Endothelial cell of umbilical vein (primary cell): Measurements from ENCODE around the gene VSX1. TPM values are rescaled to one million over a fixed set of nuclear protein-coding genes. Genes with fewer than 3 reads are reported as not detected.

Source experiments
- BruUV-seq: library from RNA; stranded (reverse); fragments of 400-500 nt; replicated peaks from 2 replicates; lab custom pipeline; 2021; lab: Mats Ljungman, UMichigan
- CTCF ChIA-PET: fragments of 300-600, 350-600 bp; sonication (Branson Sonifier 250); formaldehyde crosslinking; loops from one replicate; lab custom pipeline; 2021; ENCODE audit warnings: antibody characterized with exemption, inconsistent platforms; lab: Charles Lee
- POLR2A ChIA-PET: fragments of 300-600, 350-600 bp; sonication (Branson Sonifier 250); formaldehyde crosslinking; loops from one replicate; lab custom pipeline; 2021; ENCODE audit warnings: antibody characterized with exemption, inconsistent platforms; lab: Charles Lee
- DNase-seq: peaks from one replicate; pipeline ENCODE4 v3.0.0-alpha.2; 2011; ENCODE audit warnings: low read depth, low spot score
- FAIRE-seq: peaks from 2 replicates; lab custom pipeline; 2011; peaks lifted over from hg19 to GRCh38; lab: Jason Lieb, UNC
- H2AFZ ChIP-seq: 2 replicates; pipeline ENCODE4 v1.6.0; 2012; ENCODE audit warnings: low read depth, low read length, control low read depth, inconsistent platforms
- H3K27ac ChIP-seq: 2 replicates; pipeline ENCODE4 v1.5.1; 2011; ENCODE audit warnings: low read depth, mild to moderate bottlenecking, control low read depth, low read length, moderate library complexity; ENCODE audit not compliant: insufficient read depth
- H3K27me3 ChIP-seq, 2 experiments: 2 replicates each; pipeline versions ENCODE4 v1.6.0 to v1.6.1; 2011; ENCODE audit warnings: low read length in 2 of 2, mixed read lengths in 1 of 2; ENCODE audit not compliant: control insufficient read depth in 2 of 2, insufficient read depth in 2 of 2
- H3K36me3 ChIP-seq, 2 experiments: 2 replicates in 1 of 2; 3 replicates in 1 of 2; pipeline ENCODE4 v1.5.1; 2011; ENCODE audit warnings: low read length in 2 of 2, mild to moderate bottlenecking in 1 of 2, moderate library complexity in 1 of 2; ENCODE audit not compliant: control insufficient read depth in 2 of 2, insufficient read depth in 2 of 2; ENCODE audit errors: extremely low read depth in 1 of 2
- H3K4me1 ChIP-seq: 3 replicates; pipeline ENCODE4 v1.5.1; 2011; ENCODE audit warnings: mild to moderate bottlenecking, low read length; ENCODE audit not compliant: control insufficient read depth, insufficient read depth; ENCODE audit errors: extremely low read depth
- H3K4me2 ChIP-seq: 2 replicates; pipeline ENCODE4 v1.6.1; 2011; ENCODE audit warnings: low read length, control low read depth, mixed read lengths; ENCODE audit not compliant: insufficient read depth
- H3K4me3 ChIP-seq, 3 experiments: fragments of 200-600 bp in 1 of 3; sonication (generic), shearing (Covaris generic) in 1 of 3; replicated peaks in 1 of 3; 2 replicates each; pipeline ENCODE4 v1.5.1; 2011 to 2016; ENCODE audit warnings: control low read depth in 3 of 3, low read length in 3 of 3, mild to moderate bottlenecking in 2 of 3, inconsistent platforms in 1 of 3, low read depth in 1 of 3, moderate library complexity in 1 of 3; ENCODE audit not compliant: insufficient read depth in 1 of 3
- H3K79me2 ChIP-seq: 2 replicates; pipeline ENCODE4 v1.6.0; 2012; ENCODE audit warnings: low read length, inconsistent platforms; ENCODE audit not compliant: control insufficient read depth, insufficient read depth
- H3K9ac ChIP-seq: replicated peaks from 2 replicates; pipeline ENCODE3; 2011; ENCODE audit warnings: low read length, control low read depth; ENCODE audit not compliant: insufficient read depth; ENCODE audit errors: extremely low read depth
- H3K9me1 ChIP-seq: replicated peaks from 3 replicates; pipeline ENCODE4 v1.6.0; 2011; ENCODE audit warnings: mild to moderate bottlenecking, low read length; ENCODE audit not compliant: control insufficient read depth, insufficient read depth; ENCODE audit errors: extremely low read depth
- H3K9me3 ChIP-seq: replicated peaks from 2 replicates; pipeline ENCODE4 v1.5.1; 2012; ENCODE audit warnings: low read length, inconsistent platforms; ENCODE audit not compliant: control insufficient read depth, insufficient read depth
- H4K20me1 ChIP-seq: replicated peaks from 2 replicates; pipeline ENCODE3; 2011; ENCODE audit warnings: mild to moderate bottlenecking, low read length; ENCODE audit not compliant: control insufficient read depth, insufficient read depth; ENCODE audit errors: extremely low read depth
- CTCF ChIP-seq, 2 donors: IDR thresholded peaks; 1 replicate in 1 of 2; 2 replicates in 1 of 2; pipeline ENCODE4 v1.5.1; 2011; ENCODE audit warnings: low read length in 2 of 2, mild to moderate bottlenecking in 2 of 2, moderate library complexity in 2 of 2, control low read depth in 1 of 2, inconsistent platforms in 1 of 2, low read depth in 1 of 2; ENCODE audit not compliant: insufficient read depth in 1 of 2; ENCODE audit errors: extremely low read depth in 1 of 2
- EZH2 ChIP-seq: IDR thresholded peaks from 2 replicates; pipeline ENCODE4 v1.6.1; 2012; ENCODE audit warnings: borderline replicate concordance, low read depth, mild to moderate bottlenecking, moderate library complexity, low read length, inconsistent platforms; ENCODE audit not compliant: severe bottlenecking
- FOS ChIP-seq: IDR thresholded peaks from 2 replicates; pipeline ENCODE4 v1.6.1; 2011; ENCODE audit warnings: mild to moderate bottlenecking, low read length, moderate library complexity, borderline replicate concordance; ENCODE audit not compliant: insufficient read depth
- GATA2 ChIP-seq: IDR thresholded peaks from 2 replicates; pipeline ENCODE4 v1.7.0; 2011; ENCODE audit warnings: low read depth, mild to moderate bottlenecking, moderate library complexity, mixed read lengths, low read length; ENCODE audit not compliant: insufficient read length, insufficient read depth
- JUN ChIP-seq: IDR thresholded peaks from 2 replicates; pipeline ENCODE4 v1.6.1; 2011; ENCODE audit warnings: borderline replicate concordance, low read depth; ENCODE audit not compliant: insufficient read length, insufficient read depth
- MAX ChIP-seq: IDR thresholded peaks from 2 replicates; pipeline ENCODE4 v1.6.1; 2011; ENCODE audit not compliant: insufficient read depth, insufficient read length
- MYC ChIP-seq: IDR thresholded peaks from one replicate; pipeline ENCODE4 v1.6.1; 2011; ENCODE audit warnings: mild to moderate bottlenecking, low read depth, low read length
- POLR2A ChIP-seq: IDR thresholded peaks from 2 replicates; pipeline ENCODE4 v1.6.1; 2012; ENCODE audit warnings: low read depth, mild to moderate bottlenecking, control low read depth, low read length
- POLR2AphosphoS5 ChIP-seq: IDR thresholded peaks from 2 replicates; pipeline ENCODE4 v1.6.1; 2012; ENCODE audit warnings: low read depth, mild to moderate bottlenecking, control low read depth, low read length, moderate library complexity; ENCODE audit not compliant: insufficient read depth
- dilution Hi-C: fragments of 300-500 bp; cut with MboI; formaldehyde crosslinking; loops from one replicate; pipeline ENCODE4 v1.15.0; 2019; ENCODE audit warnings: low sequenced_read_pairs; ENCODE audit not compliant: extremely low pct_ligation_motif_present
- intact Hi-C: fragments of 100-400 bp; cut with micrococcal nuclease; formaldehyde crosslinking; loops from one replicate; pipeline ENCODE4 v1.10.0; 2022
- polyA plus RNA-seq, 4 experiments: library from polyadenylated mRNA; depleted of rRNA in 3 of 4; stranded (reverse) in 3 of 4; unstranded in 1 of 4; fragments of >200 nt; gene quantifications; 2 replicates each; pipeline versions ENCODE4 v1.2.1 to v1.2.3, GENCODE V29; 2011 to 2012; ENCODE audit warnings: missing spikeins in 1 of 4
- total RNA-seq: library from RNA; stranded (reverse); gene quantifications from 2 replicates; pipeline ENCODE4 v1.2.3, GENCODE V29; 2021

Gene VSX1
- total and polyA plus RNA-seq, 2 donors (not counting 3 experiments of a cell fraction or from before 2014, with no cell fraction given), result not detected

DNA sequence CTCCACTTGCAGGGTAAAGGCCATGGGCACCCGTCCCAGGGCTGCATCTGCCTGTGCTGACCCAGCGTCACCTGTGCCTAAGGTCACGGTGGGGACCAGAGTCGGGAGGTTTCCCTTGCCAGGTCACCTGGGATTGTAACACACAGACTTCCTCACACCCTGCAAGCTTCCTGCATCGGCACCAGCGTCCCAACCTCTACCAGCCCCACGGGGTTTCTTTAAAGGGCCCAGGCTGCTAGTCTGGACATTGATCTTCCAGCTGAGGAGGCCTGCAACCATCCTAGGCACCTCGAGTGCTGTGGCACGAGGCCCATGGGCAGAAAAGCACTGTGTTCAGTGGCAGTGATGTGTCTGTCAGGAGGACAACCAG is 36.6 kb downstream of the VSX1 start:
- no peak overlapping the region for H3K4me2 ChIP-seq
- FAIRE-seq, result no peak
- dilution Hi-C loops (no loop called here), intact Hi-C loops (no loop called here)
- ChIA-PET CTCF (interaction anchor here (1.5 kb wide), 1 partner anchor 20 kb away, joined by 4 read pairs; no protein-coding TSS in a partner anchor), POLR2A (no interaction called here)
- TF ChIP-seq JUN, result no peak
- TF ChIP-seq POLR2A, result no peak
- no peak for TF ChIP-seq EZH2
- no peak for TF ChIP-seq GATA2
- TF ChIP-seq FOS, result no peak
- TF ChIP-seq CTCF (IDR thresholded peaks at IDR 0.05; ENCODE audit: extremely low read depth in 1 of 2, insufficient read depth in 1 of 2, low read depth in 1 of 2, low read length in 2 of 2), result no peak
- no peak for TF ChIP-seq POLR2AphosphoS5
- TF ChIP-seq MAX, result no peak
- TF ChIP-seq MYC, result no peak
- DNase-seq, result no peak
- no peaks in the 10 kb centered on the region for H4K20me1 ChIP-seq
- no peaks in the 10 kb centered on the region for H3K9me3 ChIP-seq
- no TSS peak for BruUV-seq
- no peaks in the 10 kb centered on the region for H3K36me3 ChIP-seq
- no peak overlapping the region for H3K4me3 ChIP-seq
- no peaks in the 10 kb centered on the region for H3K9me1 ChIP-seq
- H3K4me1 ChIP-seq, result no peaks in the 10 kb centered on the region
- no peak overlapping the region for H3K9ac ChIP-seq
- H3K27ac ChIP-seq, result no peak overlapping the region
- no peaks in the 10 kb centered on the region for H3K79me2 ChIP-seq
- no peak overlapping the region for H2AFZ ChIP-seq
- H3K27me3 ChIP-seq, result no peaks in the 10 kb centered on the region
